ENCODE data around the gene CCKAR.

The CCKAR gene

GRCh38 chr4:26468977-26469376 lies 21.3 kb downstream of the CCKAR start:
- DNase-seq (ENCODE audit: low read depth), result no peak
- H3K4me3 ChIP-seq (ENCODE audit: low read depth, low read length), result no peak overlapping the region
- no peak for TF ChIP-seq CTCF (conservative IDR thresholded peaks at IDR 0.05; ENCODE audit: low read depth, low read length)

GRCh38 chr4:26468283-26468949 lies 21.9 kb downstream of the CCKAR start:
- TF ChIP-seq CTCF (conservative IDR thresholded peaks at IDR 0.05; ENCODE audit: low read depth, low read length), result no peak
- no peak for DNase-seq (ENCODE audit: low read depth)
- no peak overlapping the region for H3K4me3 ChIP-seq (ENCODE audit: low read depth, low read length)

GRCh38 chr4:26467724-26468123 lies 22.6 kb downstream of the CCKAR start:
- TF ChIP-seq CTCF (conservative IDR thresholded peaks at IDR 0.05; ENCODE audit: low read depth, low read length), result no peak
- H3K4me3 ChIP-seq (ENCODE audit: low read depth, low read length), result no peak overlapping the region
- no peak for DNase-seq (ENCODE audit: low read depth)

- no peak overlapping the region for H3K4me3 ChIP-seq (ENCODE audit: low read depth, low read length)
- no peak for DNase-seq (ENCODE audit: low read depth)
- TF ChIP-seq CTCF (conservative IDR thresholded peaks at IDR 0.05; ENCODE audit: low read depth, low read length), result no peak
Measured at GRCh38 chr4:26466578-26467270, 23.6 kb downstream of the CCKAR start.

GRCh38 chr4:26464420-26465095 lies 25.7 kb downstream of the CCKAR start:
- no peak for DNase-seq (ENCODE audit: low read depth)
- no peak for TF ChIP-seq CTCF (conservative IDR thresholded peaks at IDR 0.05; ENCODE audit: low read depth, low read length)
- H3K4me3 ChIP-seq (ENCODE audit: low read depth, low read length), result no peak overlapping the region

- DNase-seq (ENCODE audit: low read depth), result no peak
- TF ChIP-seq CTCF (conservative IDR thresholded peaks at IDR 0.05; ENCODE audit: low read depth, low read length), result no peak
- no peak overlapping the region for H3K4me3 ChIP-seq (ENCODE audit: low read depth, low read length)
Measured at GRCh38 chr4:26463386-26463785, 26.9 kb downstream of the CCKAR start.

All from choroid plexus epithelial cell (primary cell).